K562 (cell line): ENCODE data around the gene AK2. TPM values are rescaled to one million over a fixed set of nuclear protein-coding genes. Genes with fewer than 3 reads are reported as not detected.

Source experiments
- BCOR ChIP-seq: fragments of 450-650 bp; IDR thresholded peaks from 2 replicates; pipeline ENCODE4 v1.6.1; 2016
- CCAR2 ChIP-seq: fragments of 200-400 bp; formaldehyde crosslinking; IDR thresholded peaks from 2 replicates; pipeline ENCODE4 v1.6.1; 2017; ENCODE audit warnings: mild to moderate bottlenecking, low read depth, low read length
- CEBPG ChIP-seq, 3 experiments: fragments of 200-800 bp in 1 of 3; sonication (Bioruptor generic) in 1 of 3; sonication (generic) in 1 of 3; formaldehyde crosslinking in 1 of 3; IDR thresholded peaks in 2 of 3; conservative IDR thresholded peaks in 1 of 3; 2 replicates each; pipeline versions ENCODE4 v1.6.1 to v1.8.0; 2016 to 2022; ENCODE audit warnings: missing compliant biosample characterization in 2 of 3, missing genetic modification characterization in 2 of 3, mild to moderate bottlenecking in 1 of 3, missing genetic modification reagents in 1 of 3
- CREM ChIP-seq: IDR thresholded peaks from 2 replicates; pipeline ENCODE4 v1.6.1; 2014; ENCODE audit warnings: antibody characterized with exemption, low read depth
- HMGN3 ChIP-seq: IDR thresholded peaks from 2 replicates; pipeline ENCODE4 v1.6.1; 2011; ENCODE audit warnings: borderline replicate concordance, low read depth, mild to moderate bottlenecking, mixed read lengths, low read length; ENCODE audit not compliant: insufficient read length; ENCODE audit errors: extremely low read depth
- KLF6 ChIP-seq: fragments of 250-450 bp; sonication (Bioruptor Pico); IDR thresholded peaks from 2 replicates; pipeline ENCODE4 v1.4.0; 2020; ENCODE audit warnings: mild to moderate bottlenecking, moderate library complexity, borderline replicate concordance
- LCOR ChIP-seq: sonication (generic); formaldehyde crosslinking; IDR thresholded peaks from 2 replicates; pipeline ENCODE4 v1.8.0; 2022; ENCODE audit warnings: mild to moderate bottlenecking, missing genetic modification reagents
- MTA3 ChIP-seq: fragments of 450-650 bp; formaldehyde crosslinking; IDR thresholded peaks from 2 replicates; pipeline ENCODE4 v1.6.1; 2017; ENCODE audit warnings: mild to moderate bottlenecking, borderline replicate concordance
- ZNF407 ChIP-seq: fragments of 450-650 bp; IDR thresholded peaks from 2 replicates; pipeline ENCODE4 v1.6.1; 2016; ENCODE audit warnings: low read depth
- ZNF699 ChIP-seq: fragments of 250-450 bp; sonication (Bioruptor Pico); IDR thresholded peaks from 2 replicates; pipeline ENCODE4 v1.8.0; 2021; ENCODE audit warnings: mild to moderate bottlenecking, moderate library complexity; ENCODE audit not compliant: insufficient replicate concordance
- polyA plus RNA-seq, 8 experiments: library from polyadenylated mRNA; depleted of rRNA in 4 of 8; stranded (reverse) in 5 of 8; unstranded in 3 of 8; fragments of >200 nt; fragmentation: Nextera tagmentation in 2 of 8; fragmentation: Illumina TruSeq in 1 of 8; extraction: Ambion mirVana in 2 of 8; extraction: Trizol in 1 of 8; gene quantifications; 2 replicates each; pipeline versions ENCODE4 v1.2.1 to v1.2.3, GENCODE V29; 2011 to 2014; ENCODE audit warnings: inconsistent platforms in 1 of 8, missing spikeins in 1 of 8
- total RNA-seq, 7 experiments: library from RNA; depleted of rRNA in 6 of 7; stranded (reverse); fragments of >200 nt in 6 of 7; fragmentation: Illumina TruSeq in 2 of 7; extraction: Trizol in 2 of 7; gene quantifications; 2 replicates each; pipeline versions ENCODE4 v1.2.1 to v1.2.3, GENCODE V29; 2011 to 2021; ENCODE audit warnings: low replicate concordance in 1 of 7

Gene AK2
- total and polyA plus RNA-seq, 9 of the 15 experiments (the other 6 are each of a cell fraction or from before 2014, with no cell fraction given): 105 to 1,050 (median 509) TPM

DNA sequence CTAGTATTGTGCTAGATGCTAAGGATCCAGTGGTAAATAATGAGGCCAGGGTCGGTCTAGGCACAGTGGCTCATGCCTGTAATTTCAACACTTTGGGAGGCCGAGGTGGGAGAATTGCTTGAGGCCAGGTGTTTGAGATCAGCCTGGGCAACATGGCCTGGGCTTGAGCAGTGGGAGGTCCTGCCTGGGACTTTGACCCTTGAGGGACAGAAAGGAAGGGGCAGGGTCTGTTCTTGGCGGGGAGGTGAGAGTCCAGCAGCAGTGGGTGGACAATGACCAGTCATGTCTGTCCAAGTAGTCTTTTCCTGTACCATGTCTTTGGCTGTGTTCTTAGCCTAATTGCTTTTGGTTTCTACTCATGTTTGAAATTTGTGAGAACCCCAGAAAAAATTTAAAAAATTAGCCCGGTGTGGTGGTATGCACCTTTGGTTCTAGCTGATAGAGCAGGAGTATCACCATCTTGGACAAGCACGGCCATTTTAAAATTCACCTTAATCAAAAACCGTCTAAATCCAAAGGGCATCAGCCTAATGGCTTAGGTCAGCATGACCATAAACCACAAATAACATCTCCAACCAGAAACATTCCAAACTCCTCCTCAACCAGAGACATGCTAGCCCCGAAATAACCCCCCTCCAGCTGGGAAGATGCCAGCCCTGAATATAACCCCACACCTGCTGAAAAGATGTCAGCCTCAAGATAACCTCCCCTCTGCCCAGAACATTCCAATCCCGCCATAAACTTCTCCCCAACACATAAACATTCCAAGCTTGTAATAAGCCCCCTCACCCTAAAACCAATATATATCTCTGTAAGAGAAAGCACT lies 6.8 kb upstream of the AK2 start (continued):
- TF ChIP-seq ZNF407 (no peak), CEBPG (CRISPR knock-in tag; IDR thresholded peaks at IDR 0.05) (no peak), CEBPG (tag; conservative IDR thresholded peaks at IDR 0.05 in 1 of 2, IDR thresholded peaks at IDR 0.05 in 1 of 2) (no peak), ZNF699 (no peak), KLF6 (CRISPR knock-in tag) (peak; percentile 84; the same call in 1 of the 2 replicates), CCAR2 (no peak), MTA3 (no peak), HMGN3 (no peak), BCOR (no peak), CREM (no peak), LCOR (no peak)
